ENCODE measurements around the gene FAM193B.
"Not testable (repeated sequence)": the region's sequence is repeated elsewhere in the genome, so short reads cannot be mapped to it uniquely, and the experiment has no call there.

FAM193B gene

GRCh38 chr5:177486256-177486655, 68.1 kb downstream of the FAM193B start:
- DNase-seq (ENCODE audit: low read depth in 2 of 2) = no peak

DNA sequence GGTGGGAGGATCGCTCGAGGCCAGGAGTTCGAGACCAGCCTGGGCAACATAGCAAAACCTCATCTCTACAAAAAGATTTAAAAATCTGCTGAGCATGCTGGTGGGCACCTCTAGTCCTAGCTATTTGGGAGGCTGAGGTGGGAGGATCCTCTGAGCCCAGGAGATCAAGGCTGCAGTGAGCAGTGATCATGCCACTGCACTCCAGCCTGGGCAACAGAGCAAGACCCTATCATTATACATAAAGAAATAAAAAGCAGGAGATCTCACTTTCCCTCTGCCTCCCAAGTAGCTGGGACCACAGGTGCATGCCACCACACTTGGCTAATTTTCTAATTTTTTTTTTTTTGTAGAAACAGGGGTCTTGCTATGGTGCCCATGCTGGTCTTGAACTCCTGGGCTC, 68.6 kb downstream of the FAM193B start:
- DNase-seq (ENCODE audit: low read depth in 2 of 2) = not testable (repeated sequence)

GRCh38 chr5:177484902-177485549, 69.3 kb downstream of the FAM193B start:
- no peak for DNase-seq (ENCODE audit: low read depth in 2 of 2)

DNA sequence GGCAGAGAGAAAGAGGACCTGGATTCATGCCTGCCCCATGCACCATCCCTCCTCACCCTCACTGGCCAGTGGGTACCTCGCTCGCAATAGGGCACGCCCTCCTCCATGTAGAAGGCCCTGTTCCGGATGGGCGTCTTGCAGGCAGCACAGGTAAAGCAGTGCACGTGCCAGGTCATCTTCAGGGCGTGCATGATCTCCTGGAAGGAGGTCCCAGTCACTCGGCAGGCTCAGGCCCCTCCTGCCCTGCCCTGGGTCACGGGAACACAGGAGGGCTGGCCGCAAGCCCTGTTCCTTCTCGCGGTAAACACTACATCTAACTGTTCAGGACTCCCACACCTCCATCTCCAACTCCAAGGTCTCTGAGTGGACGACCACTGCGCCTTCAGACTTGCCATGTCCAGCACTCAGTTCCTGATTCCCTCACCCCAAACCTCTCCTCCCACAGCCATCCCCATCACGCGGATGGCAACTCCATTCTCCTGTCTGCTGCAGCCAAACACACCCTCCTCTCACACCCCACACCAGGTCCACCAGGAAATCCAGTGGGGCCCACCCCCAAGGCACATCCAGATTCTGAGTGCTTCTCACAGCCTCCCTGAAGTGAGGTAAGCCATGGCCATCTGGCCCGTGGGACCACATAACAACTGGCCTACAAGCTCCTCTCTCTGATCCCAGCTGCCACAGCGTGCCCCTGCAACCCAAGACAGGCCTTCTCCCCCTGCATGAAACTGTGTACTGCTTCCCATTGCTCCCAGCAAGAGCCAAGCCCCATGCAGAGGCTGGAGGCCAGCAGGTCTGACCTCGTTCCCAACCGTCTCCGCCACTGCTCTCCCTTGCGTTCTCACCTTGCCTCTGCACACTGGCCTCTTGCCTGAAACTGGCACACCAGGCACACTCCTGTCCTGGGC, 70.1 kb downstream of the FAM193B start:
- no peak for DNase-seq (ENCODE audit: low read depth in 2 of 2)

DNA sequence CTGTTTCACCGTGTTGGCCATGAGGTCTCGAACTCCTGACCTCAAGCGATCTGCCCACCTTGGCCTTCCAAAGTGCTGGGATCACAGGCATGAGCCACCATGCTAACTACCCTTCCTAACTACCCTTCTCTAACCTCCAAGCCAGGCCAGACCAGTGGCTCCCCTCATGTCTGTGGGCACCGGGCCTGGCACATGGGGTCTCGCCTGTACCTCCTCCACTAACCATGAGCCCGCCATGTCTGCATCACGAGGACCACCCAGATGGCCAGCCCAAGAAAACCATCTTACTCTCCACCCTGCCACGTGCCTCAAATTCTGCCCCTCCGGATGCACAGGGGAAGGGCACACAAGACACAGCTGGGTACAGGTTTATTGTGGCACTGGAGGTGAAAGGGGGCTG, 71.3 kb downstream of the FAM193B start:
- DNase-seq (ENCODE audit: low read depth in 2 of 2) = no peak

DNA sequence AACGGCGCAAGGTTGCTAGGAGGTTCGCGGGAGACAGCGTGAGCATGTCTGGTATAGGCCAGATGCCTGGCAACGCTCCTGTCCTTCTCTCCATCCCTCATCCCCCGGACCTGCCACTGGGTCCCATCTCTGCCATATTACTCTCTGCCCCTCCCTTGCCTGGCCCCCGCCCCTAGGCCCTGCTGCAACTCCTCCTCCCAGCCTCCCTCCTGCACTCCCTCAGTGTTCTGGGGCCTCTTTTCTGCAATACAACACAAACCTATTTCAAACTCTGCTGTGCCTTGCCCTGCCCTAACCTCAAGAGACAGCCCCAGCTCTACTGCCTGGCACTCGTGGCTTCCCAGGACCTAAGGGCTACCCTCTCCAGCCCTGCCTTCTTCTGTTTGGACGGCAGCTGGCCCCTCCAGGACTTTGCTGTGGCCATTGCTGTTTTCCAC, 72.0 kb downstream of the FAM193B start:
- no peak for DNase-seq (ENCODE audit: low read depth in 2 of 2)

- DNase-seq (ENCODE audit: low read depth in 2 of 2) = no peak
Observed at GRCh38 chr5:177479774-177480173, 74.6 kb downstream of the FAM193B start.

DNA sequence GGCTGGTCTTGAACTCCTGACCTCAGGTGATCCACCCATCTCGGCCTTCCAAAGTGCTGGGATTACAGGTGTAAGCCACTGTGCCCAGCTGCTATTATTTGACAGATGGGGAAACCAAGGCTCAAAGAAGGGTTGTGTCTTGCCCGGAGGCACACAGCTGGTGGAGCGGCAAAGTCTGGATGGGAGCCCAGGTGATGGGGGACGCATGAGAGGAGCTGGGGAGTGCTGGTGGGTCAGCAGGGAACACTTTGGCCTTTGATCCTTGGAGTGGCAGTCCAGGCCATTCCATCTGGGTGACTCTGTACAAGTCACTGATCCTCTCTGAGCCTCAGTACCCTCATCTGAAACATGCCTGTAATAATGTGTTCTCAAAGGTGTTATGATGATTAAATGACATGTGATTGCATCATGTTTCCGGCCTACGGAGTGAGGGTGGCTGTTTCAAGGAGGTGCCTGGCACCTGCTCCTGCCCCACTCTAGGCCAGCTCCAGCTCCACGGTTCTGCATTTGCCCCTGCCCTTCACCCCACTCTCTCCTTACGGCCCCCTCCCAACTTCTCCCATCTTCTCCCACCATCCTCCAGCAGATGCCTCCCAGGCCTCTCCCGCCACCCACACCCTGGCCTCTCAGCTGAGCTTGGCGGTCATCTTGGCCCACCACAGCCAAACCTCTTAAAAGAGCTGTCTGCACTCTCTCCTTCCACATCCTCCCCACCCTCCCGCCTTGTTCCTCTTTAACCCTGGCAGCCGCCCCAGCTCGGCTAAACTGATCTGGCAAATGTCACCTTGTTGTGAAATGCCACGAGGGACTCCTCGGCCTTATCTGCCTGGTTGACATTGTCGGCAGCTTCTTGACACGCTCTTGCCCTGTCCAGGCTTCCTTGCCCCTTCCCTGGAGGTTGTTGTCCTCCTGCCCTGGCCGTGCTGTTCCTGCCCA, 75.4 kb downstream of the FAM193B start:
- no peak for DNase-seq (ENCODE audit: low read depth in 2 of 2)

GRCh38 chr5:177477701-177478477, 76.5 kb downstream of the FAM193B start:
- DNase-seq (ENCODE audit: low read depth in 2 of 2) = no peak

DNA sequence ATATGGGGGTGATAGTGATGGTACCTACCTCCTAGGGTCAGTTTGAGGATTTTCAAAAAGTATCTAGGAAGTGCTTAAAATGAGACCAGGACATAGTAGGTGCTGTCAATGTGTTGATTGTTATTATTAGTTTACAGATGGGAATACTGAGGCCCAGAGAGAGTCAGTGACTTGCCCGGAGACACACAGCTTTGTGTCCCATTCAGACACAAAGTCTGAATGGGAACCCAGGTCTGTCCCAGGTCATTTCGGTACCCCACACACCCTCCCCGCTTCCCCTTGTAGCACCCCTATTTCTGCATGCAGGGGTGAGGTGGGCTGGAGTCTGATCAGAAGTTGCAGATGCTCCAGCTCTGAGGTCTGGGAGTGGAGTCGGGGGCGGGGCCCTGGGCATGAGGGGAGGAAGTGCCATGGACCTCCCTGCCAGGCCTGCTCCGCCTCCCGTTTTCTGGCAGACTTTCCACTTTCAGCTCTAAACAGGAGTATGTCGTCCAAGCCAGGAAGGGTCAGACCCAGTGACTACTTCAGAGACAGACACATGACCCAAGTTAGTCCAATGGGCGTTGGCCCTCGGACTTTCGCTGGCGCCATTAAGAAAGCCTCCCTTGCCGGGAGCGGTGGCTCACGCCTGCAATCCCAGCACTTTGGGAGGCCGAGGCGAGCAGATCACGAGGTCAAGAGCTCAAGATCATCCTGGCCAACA, 77.7 kb downstream of the FAM193B start:
- DNase-seq (ENCODE audit: low read depth in 2 of 2) = no peak

GRCh38 chr5:177475563-177476427, 78.6 kb downstream of the FAM193B start:
- DNase-seq (ENCODE audit: low read depth in 2 of 2) = no peak

- DNase-seq (ENCODE audit: low read depth in 2 of 2) = no peak
Observed at GRCh38 chr5:177474846-177475562, 79.4 kb downstream of the FAM193B start.

- DNase-seq (ENCODE audit: low read depth in 2 of 2) = no peak
Observed at GRCh38 chr5:177474002-177474476, 80.3 kb downstream of the FAM193B start.

DNA sequence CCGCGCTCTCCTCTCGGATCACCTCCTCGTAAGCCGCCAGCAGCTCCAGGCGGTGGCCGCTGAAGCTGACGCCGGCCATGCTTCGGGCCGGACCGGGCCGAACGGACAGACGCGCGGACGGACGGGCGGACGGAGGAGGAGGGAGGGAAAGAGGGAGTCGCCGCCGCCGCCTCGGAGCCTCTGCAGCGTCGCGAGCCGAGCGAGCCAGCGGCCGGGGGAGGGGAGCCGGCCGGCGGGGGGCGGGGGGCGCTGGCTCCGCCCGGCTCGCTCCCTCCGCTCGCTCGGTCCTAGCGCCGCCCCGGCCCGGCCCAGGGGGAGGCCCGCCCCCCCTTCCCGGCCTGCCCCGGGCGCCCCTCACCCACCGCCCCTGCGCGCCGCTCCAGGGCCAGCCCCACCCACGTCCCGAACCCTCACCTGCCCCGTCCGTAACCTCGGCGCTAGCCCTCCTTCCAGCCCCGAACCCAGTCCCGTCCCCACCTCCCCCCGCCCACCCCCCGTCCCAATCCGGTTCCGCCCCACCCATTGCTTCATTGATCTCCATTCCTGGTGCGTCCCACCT, 80.8 kb downstream of the FAM193B start, which contains the start of gene DBN1:
Gene DBN1, minus strand, starts transcription at position 192 of the 559 bp plus-strand sequence. Its CDS starts 113 bp downstream, at position 79.
- no peak for DNase-seq (ENCODE audit: low read depth in 2 of 2)

DNA sequence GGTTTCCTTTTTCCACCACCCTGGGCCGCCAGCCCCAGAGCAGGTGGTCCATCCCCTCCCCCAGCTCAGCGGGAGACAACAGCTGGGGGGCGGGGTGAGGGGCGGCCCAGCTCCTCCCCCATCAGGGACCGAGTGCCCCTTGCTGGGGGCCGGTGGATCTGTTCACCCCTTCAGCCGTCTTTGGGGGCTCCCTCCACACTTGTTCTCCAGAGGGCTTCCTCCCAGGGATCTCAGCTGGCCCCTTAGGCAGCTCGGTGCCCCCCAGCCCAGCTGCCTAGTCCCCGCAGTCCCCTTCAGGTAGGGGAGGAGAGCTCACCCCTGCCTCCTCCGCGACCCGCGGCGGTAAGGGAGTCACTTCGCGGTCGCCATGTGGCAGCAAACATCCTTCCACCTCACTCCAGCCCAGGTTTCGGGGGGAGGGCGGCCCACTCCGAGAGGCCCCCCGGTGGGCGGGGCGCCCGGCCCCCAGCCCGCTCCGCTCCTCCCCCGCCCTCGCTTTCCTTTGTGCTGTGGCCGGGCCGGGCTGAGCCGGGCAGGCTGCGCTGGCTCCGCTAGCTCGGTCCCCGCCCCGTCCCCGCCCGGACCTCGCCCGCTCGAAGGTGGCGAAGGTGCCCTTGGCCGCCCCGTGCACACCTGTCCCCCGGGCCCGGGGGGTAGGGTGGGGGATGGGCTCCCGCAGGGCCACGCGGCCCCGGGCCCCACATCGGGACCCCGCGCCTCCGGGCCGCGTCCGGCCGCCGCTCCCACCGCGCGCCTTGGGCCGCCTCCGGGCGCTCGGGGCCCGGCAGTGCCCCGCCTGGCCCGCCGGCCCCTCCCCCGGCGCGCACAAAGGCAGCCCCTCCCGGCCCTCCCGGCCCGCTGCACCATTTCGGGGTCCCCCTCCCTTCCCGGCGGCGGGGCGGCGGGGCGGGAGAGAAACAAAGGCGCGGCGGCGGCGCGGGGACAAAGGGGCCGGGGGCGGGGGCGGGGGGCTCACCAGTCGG, 81.6 kb downstream of the FAM193B start:
- peak in 1 of 2 donors; percentile 39 for DNase-seq (ENCODE audit: low read depth in 2 of 2)

- no peak for DNase-seq (ENCODE audit: low read depth in 2 of 2)
Observed at GRCh38 chr5:177471610-177472356, 82.6 kb downstream of the FAM193B start.

All from stimulated activated CD4-positive, alpha-beta T cell treated with anti-CD3 and anti-CD28 coated beads, Interleukin-4, amount 100 ng/mL, for 48 hours (primary cell).